Measurements from ENCODE around the gene SMARCD3.

DNA sequence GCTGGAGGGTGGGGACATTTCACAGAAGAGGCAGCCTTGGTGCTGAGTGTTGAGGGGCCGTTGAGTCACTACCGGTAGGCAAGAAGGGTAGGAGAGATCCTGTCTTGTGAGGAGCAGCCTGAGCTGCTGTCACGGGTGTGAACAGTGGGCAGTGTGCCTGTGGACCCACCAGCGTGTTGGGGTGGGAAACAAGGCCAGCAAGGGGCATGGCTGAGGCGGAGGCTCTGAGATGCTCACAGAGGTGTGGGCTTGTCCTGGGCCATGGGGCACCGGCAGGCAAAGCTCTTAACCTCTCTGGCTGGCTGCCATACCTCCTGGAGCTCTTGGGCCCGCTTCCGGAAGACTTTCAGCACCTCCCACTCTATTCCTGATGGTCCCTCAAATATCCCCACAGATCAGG, 33.6 kb upstream of the SMARCD3 start:
- TF ChIP-seq CTCF (IDR thresholded peaks at IDR 0.05), result no peak
- TF ChIP-seq POLR2AphosphoS5 (IDR thresholded peaks at IDR 0.05), result no peak

Data from prostate gland (tissue), 2 donors.